ENCODE measurements around the gene HLA-DOB.

Gene HLA-DOB

DNA sequence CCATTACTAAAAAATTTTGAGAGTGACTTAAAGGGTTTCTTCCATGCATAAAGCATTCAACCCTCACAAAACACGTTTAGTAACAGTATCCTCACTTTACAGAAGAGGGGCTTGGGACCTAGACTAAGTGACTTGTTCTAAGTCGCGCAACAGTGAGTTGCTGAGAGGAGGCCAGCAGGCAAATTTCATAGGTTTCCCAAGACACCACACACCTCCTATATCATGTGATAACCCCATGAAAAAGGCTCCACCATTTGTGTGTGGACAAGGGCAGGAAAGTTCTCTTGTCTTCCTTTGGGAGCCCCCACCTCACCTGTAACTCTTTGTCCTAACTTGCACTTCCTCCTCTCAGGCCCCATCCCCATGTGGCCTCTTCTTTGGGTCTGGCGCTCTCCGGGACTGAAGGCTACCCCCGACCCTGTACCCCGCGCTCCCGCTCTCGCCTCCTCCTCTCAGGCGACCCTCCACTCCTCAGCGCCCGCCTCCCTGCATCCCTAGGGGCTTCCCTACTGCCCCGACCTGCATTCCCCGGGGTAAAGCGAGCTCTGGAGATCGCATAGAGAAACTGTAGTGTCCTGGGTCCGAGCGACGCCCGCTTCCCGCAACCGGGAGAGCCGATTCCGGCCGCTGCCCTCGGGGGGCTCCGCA lies 26.7 kb upstream of the HLA-DOB start:
- DNase-seq (ENCODE audit: low read depth), result no peak

DNA sequence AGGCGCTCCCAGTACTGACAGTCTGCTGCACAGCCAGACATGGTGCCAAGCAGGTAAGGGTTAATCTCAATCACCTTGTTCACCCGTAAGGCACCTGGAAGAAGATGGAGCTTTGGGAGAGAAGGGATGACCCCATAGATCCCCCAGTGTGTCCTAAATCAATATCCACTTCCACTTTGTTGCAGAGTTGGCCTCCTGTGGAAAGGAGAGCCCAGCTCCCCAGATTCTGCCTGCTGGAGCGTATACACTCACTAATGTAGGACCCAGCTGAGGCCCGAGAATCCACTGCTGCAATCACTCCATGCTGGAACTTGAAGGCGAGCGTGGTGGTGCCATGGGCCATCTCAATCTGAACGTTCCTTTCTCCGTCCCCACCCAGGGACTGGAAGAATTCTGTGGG lies 25.9 kb upstream of the HLA-DOB start:
- DNase-seq (ENCODE audit: low read depth), result no peak

DNA sequence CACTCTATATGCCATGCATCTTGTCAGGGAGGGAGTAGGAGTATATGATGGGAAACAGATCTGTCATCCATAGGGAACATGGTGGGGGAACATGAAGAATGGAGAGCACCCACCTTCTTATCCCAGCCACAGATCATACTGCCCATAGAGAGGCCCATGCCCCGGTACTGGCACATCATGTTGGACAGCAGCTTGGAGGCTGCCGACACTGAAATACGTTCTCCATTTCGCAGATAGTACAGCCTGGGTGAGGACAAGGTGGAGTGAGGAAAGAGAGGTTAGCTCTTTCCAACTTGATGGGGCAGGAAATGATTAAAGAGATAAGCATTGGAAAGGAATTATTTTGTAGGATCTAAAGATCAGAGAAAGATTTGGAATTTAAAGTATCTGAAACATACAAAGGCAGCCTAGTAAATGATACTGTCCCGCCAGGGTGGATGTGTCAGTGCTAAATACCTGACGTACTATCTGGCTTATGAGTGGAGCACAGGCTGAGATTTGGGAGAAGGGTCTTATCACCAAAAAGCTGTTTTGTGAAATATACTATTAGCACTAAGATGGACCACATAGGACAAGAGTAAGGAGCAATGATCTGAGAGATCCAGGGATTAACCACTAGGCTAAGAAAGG lies 25.3 kb upstream of the HLA-DOB start:
- DNase-seq (ENCODE audit: low read depth), result no peak

DNA sequence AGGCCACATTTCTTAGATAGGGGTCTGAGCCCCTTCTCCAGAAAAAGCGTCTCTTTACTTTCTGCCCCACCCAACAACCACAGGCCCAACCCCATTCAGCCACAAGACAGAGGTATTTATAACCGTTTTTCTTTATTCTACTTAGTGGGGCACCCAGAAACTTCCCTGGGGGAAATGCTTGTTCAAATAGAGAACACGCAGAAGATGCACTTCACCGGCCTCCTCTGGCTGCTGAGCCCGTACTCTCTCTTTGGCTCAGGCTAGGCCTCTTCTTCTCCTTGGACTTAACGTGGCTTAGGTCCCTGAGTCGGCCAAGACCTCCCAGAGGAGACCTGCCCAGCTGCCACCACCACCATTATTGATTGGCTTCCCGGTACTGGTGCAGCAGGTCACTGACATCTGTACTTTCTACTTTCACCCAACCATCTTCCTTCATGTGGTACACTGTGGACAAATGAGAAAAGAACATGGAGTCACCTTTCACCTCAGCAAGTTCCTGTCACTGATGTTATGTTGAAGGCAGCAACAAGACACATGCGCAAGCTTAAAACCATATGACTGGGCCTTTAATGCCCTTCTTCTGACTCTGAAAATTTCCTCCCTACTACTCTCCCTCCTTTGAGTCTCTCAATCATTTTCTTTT lies 23.9 kb upstream of the HLA-DOB start:
- no peak for DNase-seq (ENCODE audit: low read depth)

DNA sequence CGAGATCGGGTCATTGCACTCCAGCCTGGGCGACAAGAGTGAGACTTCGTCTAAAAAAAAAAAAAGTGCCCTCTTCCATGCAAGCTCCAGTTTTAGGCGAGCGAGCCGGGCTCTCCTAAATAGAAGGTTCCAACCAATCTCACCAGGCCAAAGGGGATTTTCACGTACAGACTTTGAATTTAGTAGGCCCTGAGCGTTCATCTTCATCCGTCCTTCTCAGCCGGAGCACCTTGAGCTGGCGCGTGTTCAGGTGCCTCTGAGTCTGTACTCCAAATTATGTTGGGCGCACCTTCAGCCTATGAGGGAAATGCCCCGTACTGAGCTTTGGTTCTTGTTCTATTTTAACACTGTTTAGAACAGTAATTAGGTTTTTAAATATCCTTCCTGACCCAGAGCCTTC lies 22.6 kb upstream of the HLA-DOB start:
- DNase-seq (ENCODE audit: low read depth), result no peak

DNA sequence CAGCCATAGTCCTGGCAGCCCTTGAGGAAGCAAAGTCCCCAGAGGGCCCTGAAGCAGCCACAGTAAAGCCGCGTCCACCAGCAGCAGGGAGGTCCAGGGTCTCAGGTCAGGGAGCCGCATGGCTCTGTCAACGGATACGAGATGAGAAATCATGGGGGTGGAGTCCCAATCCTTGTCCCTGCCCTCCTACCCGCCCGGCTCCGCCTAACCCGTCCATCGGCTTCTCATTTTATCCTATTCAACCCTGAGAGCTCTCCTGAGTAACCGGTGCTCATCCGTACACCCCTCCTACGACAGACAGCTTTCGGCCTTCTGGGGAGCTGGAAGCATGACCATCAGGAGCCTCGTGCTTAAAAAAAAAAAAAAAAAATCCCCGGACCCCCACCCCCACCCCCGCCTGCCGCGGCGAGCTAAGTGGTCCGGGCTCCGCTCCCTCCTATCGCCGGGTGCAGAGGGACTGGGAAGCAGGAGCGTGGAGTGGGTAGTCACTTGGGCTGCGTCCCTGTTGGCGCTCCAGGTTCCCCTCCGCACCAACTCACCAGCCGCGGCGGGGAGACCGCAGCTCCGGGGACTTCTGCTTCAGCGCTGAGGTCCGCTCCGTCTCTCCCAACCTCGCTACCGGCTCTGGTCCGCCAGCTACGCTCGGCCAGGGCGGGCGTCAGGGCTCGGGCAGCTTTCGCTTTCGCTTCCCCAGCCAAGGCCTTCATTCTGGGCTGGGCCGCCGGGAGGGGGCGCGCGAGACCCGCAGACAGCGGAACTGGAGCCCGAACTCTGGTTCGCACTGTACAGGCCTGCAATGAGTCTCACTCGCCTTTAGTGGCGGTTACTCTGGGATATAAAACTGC lies 21.5 kb upstream of the HLA-DOB start, which contains the start of gene TAP2:
Gene TAP2, minus strand, starts transcription at position 626 of the 845 bp plus-strand sequence. Its CDS starts 506 bp downstream, at position 120.
- DNase-seq (ENCODE audit: low read depth), result peak; percentile 94

DNA sequence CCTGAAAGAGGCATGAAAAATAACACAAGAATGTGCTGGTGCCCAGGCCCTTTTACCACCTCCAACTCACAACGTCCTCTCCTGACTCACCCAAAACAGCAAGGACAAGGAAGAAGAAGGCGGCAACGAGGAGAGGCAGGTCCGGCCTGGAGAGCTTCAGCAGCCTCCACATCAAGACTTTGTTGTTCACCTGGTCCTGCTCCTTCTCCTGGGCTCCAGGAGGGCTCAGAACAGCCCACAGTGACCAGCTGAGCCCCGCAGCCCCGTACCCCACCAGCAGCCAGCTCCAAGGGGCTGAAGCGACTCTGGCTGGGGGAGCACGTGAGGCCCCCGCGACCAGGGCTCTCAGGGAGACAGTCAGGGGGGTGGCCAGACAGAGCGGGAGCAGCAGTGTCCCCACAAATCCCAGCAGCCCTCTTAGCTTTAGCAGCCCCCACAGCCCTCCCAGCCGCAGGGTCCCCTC lies 20.9 kb upstream of the HLA-DOB start:
- no peak for DNase-seq (ENCODE audit: low read depth)

DNA sequence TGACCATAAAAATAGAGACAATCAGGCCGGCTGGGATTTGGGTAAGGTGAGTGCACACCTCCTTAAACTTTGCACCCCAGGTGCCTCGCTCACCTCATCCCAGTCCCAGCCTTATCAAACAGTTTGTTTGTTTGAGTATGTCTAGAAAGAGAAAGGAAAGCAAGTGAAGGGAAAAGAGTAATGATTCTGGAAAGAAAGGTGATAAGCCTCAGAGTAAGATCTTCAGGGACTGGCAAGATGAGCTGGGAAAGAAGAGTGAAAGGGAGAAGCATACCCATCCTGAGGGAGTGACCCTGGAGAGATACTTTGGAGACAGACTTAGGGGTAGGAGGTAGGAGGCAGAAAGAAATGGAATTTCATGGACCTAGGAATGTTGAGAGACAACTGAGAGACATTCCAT lies 20.1 kb upstream of the HLA-DOB start:
- DNase-seq (ENCODE audit: low read depth), result no peak

DNA sequence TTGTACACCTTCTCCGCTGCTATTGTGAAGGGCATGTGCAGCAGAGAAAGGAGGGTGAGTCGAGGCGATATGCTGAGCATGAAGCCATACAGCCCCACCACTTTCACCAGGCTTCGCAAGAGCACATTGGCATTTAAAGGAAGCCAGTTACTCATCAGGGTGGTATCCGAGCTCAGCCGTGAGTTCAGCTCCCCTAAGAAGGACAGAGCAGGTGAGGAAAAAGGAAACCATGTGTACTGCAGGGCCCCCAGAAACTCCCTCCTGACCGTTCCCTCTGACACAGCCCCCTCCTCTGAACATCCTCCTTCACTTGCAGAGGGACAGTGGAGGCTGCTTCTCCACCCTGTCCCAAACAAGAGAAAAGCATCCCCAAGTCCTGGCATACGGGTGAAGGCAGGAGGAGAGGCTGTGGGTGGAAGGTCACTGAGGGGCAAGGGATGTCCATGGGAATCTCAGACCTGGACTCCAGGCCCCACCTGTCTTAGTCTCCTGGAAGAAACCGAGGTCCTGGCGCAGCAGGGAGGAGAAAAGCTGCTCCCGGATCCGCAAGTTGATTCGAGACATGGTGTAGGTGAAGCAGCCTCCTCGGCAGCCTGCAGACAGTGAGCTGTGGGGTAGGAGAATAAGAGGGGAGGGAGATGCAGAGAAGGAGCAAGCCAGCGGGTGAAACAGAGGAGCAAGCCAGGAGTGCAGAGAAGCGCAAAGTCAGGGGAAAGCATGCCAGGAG lies 18.5 kb upstream of the HLA-DOB start:
- no peak for DNase-seq (ENCODE audit: low read depth)

DNA sequence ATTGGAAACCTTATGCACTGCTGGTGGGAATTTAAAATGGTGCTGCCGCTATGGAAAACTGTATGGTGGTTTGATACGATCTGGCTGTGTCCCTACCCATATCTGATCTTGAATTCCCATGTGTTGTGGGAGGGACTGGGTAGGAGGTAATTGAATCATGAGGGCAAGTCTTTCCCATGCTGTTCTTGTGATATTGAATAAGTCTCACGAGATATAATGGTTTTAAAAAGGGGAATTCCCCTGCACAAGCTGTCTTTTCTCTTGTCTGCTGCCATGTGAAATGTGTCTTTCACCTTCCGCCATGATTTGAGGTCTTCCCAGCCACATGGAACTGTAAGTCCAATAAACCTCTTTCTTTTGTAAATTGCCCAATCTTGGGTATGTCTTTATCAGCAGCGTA lies 16.9 kb upstream of the HLA-DOB start:
- DNase-seq (ENCODE audit: low read depth), result no peak

DNA sequence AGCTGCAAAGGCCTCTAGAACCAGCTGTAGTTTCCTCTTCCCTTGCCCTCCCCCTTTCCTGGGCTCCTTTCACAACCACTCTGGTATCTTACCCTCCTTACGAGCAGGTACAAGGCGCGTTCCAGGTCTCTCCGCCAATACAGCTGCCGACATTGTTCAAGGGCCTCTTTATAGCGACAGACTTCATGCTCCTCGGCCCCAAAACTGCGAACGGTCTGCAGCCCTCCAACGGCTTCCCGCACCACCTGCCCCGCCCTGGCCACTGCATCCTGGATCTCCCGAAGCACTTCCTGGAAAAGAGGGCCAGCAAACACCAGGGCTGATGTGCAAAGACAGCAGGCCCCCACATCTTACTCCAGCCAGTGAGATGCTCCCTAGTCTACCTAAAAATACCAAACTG lies 15.7 kb upstream of the HLA-DOB start:
- no peak for DNase-seq (ENCODE audit: low read depth)

DNA sequence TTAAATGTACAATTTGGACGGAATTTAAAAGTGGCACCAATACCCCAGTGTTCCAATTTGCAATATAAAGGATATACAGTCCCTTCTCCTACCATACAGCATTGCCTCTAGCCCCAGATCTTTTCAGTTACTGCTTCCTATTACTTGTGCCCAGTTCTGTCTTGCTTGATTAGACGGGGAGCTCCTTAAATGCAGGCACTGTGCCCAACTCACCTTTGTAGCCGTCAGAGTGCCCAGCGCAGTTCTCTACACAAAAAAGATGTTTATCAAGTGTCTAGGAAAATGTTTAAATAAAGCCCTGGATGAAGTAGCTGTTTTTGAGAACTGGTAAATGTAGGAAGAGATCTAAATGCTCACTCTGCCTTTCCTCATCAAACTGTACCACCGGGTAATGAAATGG lies 14.1 kb upstream of the HLA-DOB start:
- no peak for DNase-seq (ENCODE audit: low read depth)

DNA sequence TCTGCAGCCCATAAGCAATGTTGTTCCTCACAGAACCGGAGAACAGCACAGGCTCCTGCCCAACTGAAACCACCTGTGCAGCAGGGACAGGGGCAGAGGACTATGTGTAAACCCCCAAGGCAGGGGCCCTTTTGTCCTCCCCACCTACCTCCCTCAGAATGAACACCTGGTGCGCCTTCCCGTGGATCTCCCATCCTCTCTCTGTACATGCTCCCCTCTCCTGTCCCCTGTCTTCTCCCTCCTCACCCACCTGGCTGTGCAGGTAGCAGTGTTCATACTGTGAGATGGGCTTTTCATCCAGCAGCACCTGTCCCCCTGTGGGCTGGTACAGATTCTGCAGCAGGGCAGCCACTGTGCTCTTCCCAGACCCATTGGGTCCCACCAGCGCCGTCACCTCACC lies 13.2 kb upstream of the HLA-DOB start:
- no peak for DNase-seq (ENCODE audit: low read depth)

DNA sequence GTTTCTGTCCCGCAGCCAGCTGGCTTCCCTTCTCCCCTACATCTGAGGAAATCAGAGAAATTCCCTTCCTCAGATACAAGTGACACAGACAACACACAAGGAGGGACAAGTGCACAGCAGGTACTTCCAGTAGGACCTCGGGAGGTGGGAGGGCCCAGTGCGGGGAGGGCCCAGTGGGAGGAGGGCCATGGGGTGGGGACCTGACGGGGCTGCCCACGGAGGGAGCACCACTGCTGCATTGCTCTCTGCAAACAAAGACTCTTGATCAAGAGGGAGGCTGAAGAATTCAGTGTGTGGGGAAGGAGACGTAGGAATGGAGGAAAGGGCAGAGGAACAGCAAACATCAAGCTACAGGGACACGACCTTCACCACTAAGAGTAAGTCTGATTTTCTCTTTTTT lies 12.7 kb upstream of the HLA-DOB start:
- DNase-seq (ENCODE audit: low read depth), result no peak

DNA sequence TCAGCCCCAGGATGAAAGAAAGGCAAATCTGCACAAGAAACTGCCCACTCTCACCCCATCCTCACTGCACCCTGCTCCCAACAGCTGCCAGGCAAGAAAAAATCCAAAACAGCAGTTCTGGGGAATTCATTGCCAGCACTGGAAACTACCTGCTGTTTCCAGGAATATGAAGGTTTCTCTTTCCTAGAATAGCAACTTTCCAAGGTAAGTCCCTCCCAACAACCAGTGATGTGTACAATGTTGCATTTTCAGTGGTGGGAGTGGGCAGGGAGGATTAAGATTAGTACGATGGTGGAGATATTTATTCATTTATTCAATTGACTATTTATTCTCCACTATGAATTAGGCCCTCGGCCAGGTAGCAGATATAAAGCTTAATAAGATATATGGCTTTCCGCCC lies 10.2 kb upstream of the HLA-DOB start:
- DNase-seq (ENCODE audit: low read depth), result no peak

DNA sequence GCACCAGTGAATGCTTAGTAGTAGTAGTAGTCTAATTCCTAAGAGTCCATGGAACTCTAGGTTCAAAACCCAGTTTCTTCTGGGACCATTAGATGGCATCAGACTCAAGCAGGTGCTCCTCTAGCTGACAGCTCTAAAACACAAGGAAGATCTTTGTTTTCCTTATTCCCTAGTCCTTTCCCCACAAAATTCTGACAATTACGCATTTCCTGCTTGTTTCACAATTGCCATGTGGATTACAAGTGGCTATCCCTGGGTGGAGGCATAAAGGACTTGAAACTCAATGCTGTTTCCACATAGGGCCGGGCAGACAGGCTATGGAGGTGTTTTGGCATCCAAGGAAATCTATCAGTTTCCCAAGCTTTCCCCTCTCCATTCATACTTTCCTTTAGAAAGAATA lies 9.2 kb upstream of the HLA-DOB start:
- DNase-seq (ENCODE audit: low read depth), result no peak

DNA sequence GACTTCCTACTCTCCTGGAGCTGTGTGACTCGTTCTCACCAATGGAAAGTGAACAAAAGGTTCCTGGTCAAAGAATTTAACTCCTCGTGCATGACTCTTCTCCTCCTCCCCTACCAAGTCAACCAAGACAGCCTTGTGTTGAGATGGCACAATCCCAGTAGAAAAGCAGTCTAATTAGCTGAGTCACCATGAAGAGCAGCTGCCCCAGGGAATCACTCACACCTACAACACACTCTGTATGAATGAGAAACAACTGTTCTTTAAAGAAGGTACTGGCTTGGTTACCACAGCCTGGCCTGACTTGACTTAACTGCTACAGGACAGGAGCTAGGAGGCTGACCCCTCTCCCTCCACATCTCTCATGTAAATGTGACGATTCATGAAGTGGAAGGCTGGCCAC lies 2.9 kb upstream of the HLA-DOB start:
- DNase-seq (ENCODE audit: low read depth), result no peak

DNA sequence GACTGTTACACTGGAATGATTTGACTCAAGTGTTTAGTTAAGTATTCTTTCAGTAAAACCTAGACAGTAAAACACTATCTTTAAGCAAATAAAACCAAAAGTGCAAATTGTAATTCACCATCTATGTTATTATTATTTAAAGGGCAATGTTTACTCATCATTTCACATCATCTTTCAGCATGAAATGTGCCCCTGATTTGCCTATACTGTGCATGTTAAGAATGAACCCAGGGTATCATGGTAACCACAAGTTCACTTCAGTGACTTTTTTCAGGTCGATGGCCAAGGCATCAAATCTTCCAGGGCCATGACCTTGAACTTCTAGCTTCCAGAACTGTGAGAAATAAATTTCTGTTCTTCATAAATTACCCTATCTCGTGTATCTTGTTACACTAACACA lies 2.1 kb upstream of the HLA-DOB start:
- no peak for DNase-seq (ENCODE audit: low read depth)

DNA sequence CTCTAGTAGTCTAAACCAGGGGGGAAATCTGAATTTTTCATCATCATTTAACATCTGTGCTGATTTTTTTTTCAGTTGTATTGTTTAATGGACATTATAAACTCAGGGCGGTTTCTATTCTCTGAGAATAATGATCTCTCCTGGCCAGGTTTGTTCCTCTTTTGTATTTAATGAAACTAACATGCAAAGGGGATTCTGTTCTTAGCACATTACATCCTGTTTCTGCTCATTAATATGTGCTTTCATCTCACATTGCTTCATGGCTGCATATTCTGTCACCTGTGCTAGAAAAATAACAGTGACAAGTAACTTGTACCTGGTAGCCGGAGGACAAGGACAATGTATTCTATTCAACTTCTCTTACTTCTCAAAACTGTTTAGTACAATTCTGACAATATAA lies 806 bp downstream of the HLA-DOB start:
- no peak for DNase-seq (ENCODE audit: low read depth)

DNA sequence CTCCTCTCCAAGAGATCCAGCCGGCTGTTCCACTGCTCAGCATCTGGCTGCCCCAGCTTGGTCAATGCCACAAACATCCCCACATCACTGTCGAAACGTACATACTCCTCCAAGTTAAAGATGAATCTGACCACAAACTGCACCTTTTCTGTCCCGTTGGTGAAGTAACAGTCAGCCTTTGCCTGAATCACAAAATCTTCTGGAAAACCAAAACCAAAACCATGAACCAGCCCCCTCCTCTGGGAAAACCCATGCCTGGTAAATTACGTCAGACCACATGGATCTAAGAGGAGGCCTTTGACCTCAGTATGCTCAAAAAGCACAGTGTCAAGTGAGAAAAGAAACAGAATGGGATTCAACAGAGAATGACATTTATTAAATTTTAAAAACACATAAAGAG lies 1.7 kb downstream of the HLA-DOB start:
- no peak for DNase-seq (ENCODE audit: low read depth)

DNA sequence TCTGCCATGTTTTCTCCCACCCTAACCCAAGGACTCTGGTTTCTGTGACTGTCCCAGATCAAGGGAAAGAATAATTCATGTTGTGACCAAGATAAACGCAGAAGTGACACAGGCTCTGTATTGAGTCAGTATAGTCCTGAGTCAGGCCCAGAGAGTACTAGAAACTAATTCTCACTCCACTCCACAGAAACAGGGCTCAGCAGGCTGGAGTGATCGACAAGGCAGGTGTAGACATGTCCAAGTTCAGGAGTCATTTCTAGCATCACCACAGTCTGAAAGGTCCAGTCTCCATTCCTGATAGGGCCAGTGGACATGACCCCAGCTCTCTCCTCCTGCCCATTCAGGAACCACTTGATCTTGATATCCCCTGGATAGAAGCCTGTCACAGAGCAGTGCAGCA lies 2.7 kb downstream of the HLA-DOB start:
- no peak for DNase-seq (ENCODE audit: low read depth)

DNA sequence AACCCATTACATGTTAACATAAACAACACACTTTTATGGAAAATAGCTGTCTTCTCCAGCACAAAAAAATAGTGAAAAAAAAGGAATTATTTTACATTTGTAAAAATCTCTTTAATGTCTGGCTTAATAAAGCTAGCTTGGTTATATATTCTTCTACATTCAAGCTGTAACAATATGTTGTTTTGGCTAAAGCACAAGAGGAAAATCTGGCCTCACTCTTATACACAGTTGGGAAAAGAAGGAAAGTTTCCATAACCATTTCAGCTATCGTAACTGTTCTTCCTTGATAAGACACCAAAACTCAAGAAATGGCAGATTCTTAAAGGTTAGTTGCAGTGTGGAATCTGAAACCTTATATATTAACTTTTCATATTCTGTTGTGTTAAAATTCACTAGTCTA lies 7.6 kb downstream of the HLA-DOB start:
- no peak for DNase-seq (ENCODE audit: low read depth)

Data from activated T-cell treated with anti-CD3 and anti-CD28 coated beads for 24 hours (primary cell).